K562 (cell line): ENCODE results near the gene ANKRD10. TPM values are rescaled to one million over a fixed set of nuclear protein-coding genes. Genes with fewer than 3 reads are reported as not detected.
"Not testable (repeated sequence)": the region's sequence is repeated elsewhere in the genome, so short reads cannot be mapped to it uniquely, and the experiment has no call there.

ENCODE experiments used
- ATF3 ChIP-seq, 2 experiments: fragments of 450-650 bp in 1 of 2; sonication (generic) in 1 of 2; formaldehyde crosslinking in 1 of 2; IDR thresholded peaks in 1 of 2; conservative IDR thresholded peaks in 1 of 2; 2 replicates each; pipeline versions ENCODE4 v1.6.1 to v1.8.1; 2016 to 2023; ENCODE audit warnings: mild to moderate bottlenecking in 2 of 2, moderate library complexity in 2 of 2, inconsistent platforms in 1 of 2, missing genetic modification reagents in 1 of 2
- CBFA2T3 ChIP-seq: fragments of 450-650 bp; IDR thresholded peaks from 2 replicates; pipeline ENCODE4 v1.6.1; 2017
- CCNT2 ChIP-seq: IDR thresholded peaks from 2 replicates; pipeline ENCODE4 v1.6.1; 2011; ENCODE audit warnings: borderline replicate concordance, low read depth, mild to moderate bottlenecking, moderate library complexity, mixed read lengths, low read length; ENCODE audit not compliant: insufficient read length; ENCODE audit errors: extremely low read depth
- CREM ChIP-seq: IDR thresholded peaks from 2 replicates; pipeline ENCODE4 v1.6.1; 2014; ENCODE audit warnings: antibody characterized with exemption, low read depth
- CXXC5 ChIP-seq: fragments of 250-450 bp; sonication (Bioruptor Pico); IDR thresholded peaks from 2 replicates; pipeline ENCODE4 v1.8.0; 2022; ENCODE audit warnings: inconsistent platforms, mild to moderate bottlenecking, moderate library complexity
- DPF2 ChIP-seq: fragments of 450-650 bp; IDR thresholded peaks from 2 replicates; pipeline ENCODE4 v1.6.1; 2016
- EP300 ChIP-seq: IDR thresholded peaks from 2 replicates; pipeline ENCODE4 v1.6.1; 2012; ENCODE audit warnings: low read length, improper control_type of control experiment
- FOSL1 ChIP-seq: fragments of 200-800 bp; sonication (Bioruptor generic); conservative IDR thresholded peaks from 2 replicates; pipeline ENCODE4 v1.6.1; 2016; ENCODE audit warnings: missing genetic modification characterization, missing compliant biosample characterization
- MAX ChIP-seq: sonication (generic); formaldehyde crosslinking; IDR thresholded peaks from 2 replicates; pipeline ENCODE4 v1.9.0; 2022; ENCODE audit warnings: mild to moderate bottlenecking, missing genetic modification reagents
- MNT ChIP-seq, 2 experiments: fragments of 450-650 bp; conservative IDR thresholded peaks; 2 replicates each; pipeline ENCODE4 v1.6.1; 2017; ENCODE audit warnings: mild to moderate bottlenecking in 2 of 2, moderate library complexity in 2 of 2
- NFE2 ChIP-seq: IDR thresholded peaks from 2 replicates; pipeline ENCODE4 v1.6.1; 2014; ENCODE audit warnings: antibody characterized with exemption, low read depth
- NR2C1 ChIP-seq, 2 experiments: fragments of 450-650 bp; IDR thresholded peaks; 2 replicates each; pipeline ENCODE4 v1.6.1; 2017; ENCODE audit warnings: mild to moderate bottlenecking in 2 of 2, antibody characterized with exemption in 1 of 2, inconsistent platforms in 1 of 2, missing compliant biosample characterization in 1 of 2, missing genetic modification characterization in 1 of 2
- SMARCA4 ChIP-seq: fragments of 450-650 bp; IDR thresholded peaks from 2 replicates; pipeline ENCODE4 v1.6.1; 2016
- SMARCE1 ChIP-seq: fragments of 450-650 bp; IDR thresholded peaks from 2 replicates; pipeline ENCODE4 v1.7.1; 2016; ENCODE audit warnings: mild to moderate bottlenecking
- TAF9B ChIP-seq: fragments of 450-650 bp; IDR thresholded peaks from 2 replicates; pipeline ENCODE4 v1.6.1; 2018; ENCODE audit warnings: mild to moderate bottlenecking; ENCODE audit not compliant: partially characterized antibody
- VEZF1 ChIP-seq: fragments of 200-800 bp; sonication (Bioruptor generic); IDR thresholded peaks from 2 replicates; pipeline ENCODE4 v1.6.1; 2017; ENCODE audit warnings: missing genetic modification characterization, missing compliant biosample characterization
- ZNF395 ChIP-seq: fragments of 200-800 bp; sonication (Bioruptor generic); IDR thresholded peaks from 2 replicates; pipeline ENCODE4 v1.6.1; 2017; ENCODE audit warnings: missing genetic modification characterization, missing compliant biosample characterization
- polyA plus RNA-seq, 8 experiments: library from polyadenylated mRNA; depleted of rRNA in 4 of 8; stranded (reverse) in 5 of 8; unstranded in 3 of 8; fragments of >200 nt; fragmentation: Nextera tagmentation in 2 of 8; fragmentation: Illumina TruSeq in 1 of 8; extraction: Ambion mirVana in 2 of 8; extraction: Trizol in 1 of 8; gene quantifications; 2 replicates each; pipeline versions ENCODE4 v1.2.1 to v1.2.3, GENCODE V29; 2011 to 2014; ENCODE audit warnings: inconsistent platforms in 1 of 8, missing spikeins in 1 of 8
- total RNA-seq, 7 experiments: library from RNA; depleted of rRNA in 6 of 7; stranded (reverse); fragments of >200 nt in 6 of 7; fragmentation: Illumina TruSeq in 2 of 7; extraction: Trizol in 2 of 7; gene quantifications; 2 replicates each; pipeline versions ENCODE4 v1.2.1 to v1.2.3, GENCODE V29; 2011 to 2021; ENCODE audit warnings: low replicate concordance in 1 of 7

The ANKRD10 gene
- total and polyA plus RNA-seq, 9 of the 15 experiments (the other 6 are each of a cell fraction or from before 2014, with no cell fraction given) = 21.7 to 183 (median 45.0) TPM

- TF ChIP-seq ATF3 (IDR thresholded peaks at IDR 0.05) (peak; percentile 93), ATF3 (CRISPR knock-in tag; conservative IDR thresholded peaks at IDR 0.05) (peak; percentile 82), CCNT2 (peak; percentile 42), NFE2 (peak; percentile 52; the same call in 1 of the 2 replicates), CXXC5 (CRISPR knock-in tag) (peak; percentile 60), CREM (peak; percentile 55; the same call in 1 of the 2 replicates), VEZF1 (0 out of 2 replicates have a peak, but pooled peaks have one; percentile 40), FOSL1 (tag) (peak; percentile 96), SMARCA4 (0 out of 2 replicates have a peak, but pooled peaks have one; percentile 28), EP300 (peak; percentile 44), MAX (CRISPR knock-in tag) (peak; percentile 21; the same call in 1 of the 2 replicates), CBFA2T3 (peak; percentile 27; the same call in 1 of the 2 replicates), DPF2 (0 out of 2 replicates have a peak, but pooled peaks have one; percentile 18), SMARCE1 (peak; percentile 36; the same call in 1 of the 2 replicates), ZNF395 (CRISPR knock-in tag) (peak; percentile 49; the same call in 1 of the 2 replicates), MNT (conservative IDR thresholded peaks at IDR 0.05) (0 out of 4 replicates have a peak, but pooled peaks of 1 of the 2 experiments have one; percentile 39), TAF9B (peak; percentile 94), NR2C1 (tag; IDR thresholded peaks at IDR 0.05) (peak; percentile 30; the same call in 1 of the 2 replicates)
- TF ChIP-seq NR2C1 (IDR thresholded peaks at IDR 0.05) = not testable (repeated sequence)
These were observed 40.2 kb upstream of the ANKRD10 start (continued) for GRCh38 chr13:110955072-110955503.
